PC-3 (cell line): ENCODE data around the gene GALK2. TPM values are rescaled to one million over a fixed set of nuclear protein-coding genes. Genes with fewer than 3 reads are reported as not detected.
"Not testable (repeated sequence)": the region's sequence is repeated elsewhere in the genome, so short reads cannot be mapped to it uniquely, and the experiment has no call there.

Experiments used
- ATAC-seq: fragments of 200-7000 bp; cut with Tn5 transposase; 2 replicates; pipeline ENCODE4 v1.9.1; 2020; ENCODE audit warnings: mild to moderate bottlenecking, moderate library complexity
- BruUV-seq: library from RNA; stranded (reverse); fragments of 400-500 nt; replicated peaks from 2 replicates; lab custom pipeline; 2021; lab: Mats Ljungman, UMichigan
- CTCF ChIA-PET: fragments of 300-600 bp; sonication (Branson Sonifier 250); formaldehyde crosslinking; loops from one replicate; lab custom pipeline; 2022; ENCODE audit warnings: antibody characterized with exemption; lab: Charles Lee
- POLR2A ChIA-PET: fragments of 300-600 bp; sonication (Branson Sonifier 250); formaldehyde crosslinking; loops from one replicate; lab custom pipeline; 2022; ENCODE audit warnings: antibody characterized with exemption; ENCODE audit not compliant: unreplicated experiment; lab: Charles Lee
- DNase-seq: peaks from one replicate; pipeline ENCODE4 v3.0.0-alpha.2; 2015
- H2AFZ ChIP-seq: fragments of 300-600 bp; sonication (generic); 2 replicates; pipeline ENCODE4 v1.6.0; 2016; ENCODE audit warnings: antibody characterized with exemption, low read length
- H3F3A ChIP-seq: fragments of 300-600 bp; sonication (generic); one replicate; pipeline ENCODE4 v1.6.0; 2017; ENCODE audit warnings: antibody characterized with exemption, low read length, control low read depth, mild to moderate bottlenecking; ENCODE audit not compliant: unreplicated experiment
- H3K27ac ChIP-seq: fragments of 300-600 bp; sonication (generic); 2 replicates; pipeline ENCODE4 v1.5.1; 2016; ENCODE audit warnings: mild to moderate bottlenecking, low read length
- H3K27me3 ChIP-seq: fragments of 300-600 bp; sonication (generic); 2 replicates; pipeline ENCODE4 v1.6.1; 2016; ENCODE audit warnings: low read length, mixed read lengths
- H3K36me3 ChIP-seq: fragments of 300-600 bp; sonication (generic); 2 replicates; pipeline ENCODE4 v1.6.1; 2016; ENCODE audit warnings: low read depth, mixed run types, low read length, mixed read lengths
- H3K4me1 ChIP-seq: fragments of 300-600 bp; sonication (generic); 2 replicates; pipeline ENCODE4 v1.5.1; 2016; ENCODE audit warnings: low read length; ENCODE audit not compliant: insufficient read depth
- H3K4me2 ChIP-seq: fragments of 300-600 bp; sonication (generic); 2 replicates; pipeline ENCODE4 v1.6.0; 2016; ENCODE audit warnings: low read length
- H3K4me3 ChIP-seq: fragments of 300-600 bp; sonication (generic); 2 replicates; pipeline ENCODE4 v1.5.1; 2016; ENCODE audit warnings: mild to moderate bottlenecking, low read length, mixed read lengths
- H3K79me2 ChIP-seq: fragments of 300-600 bp; sonication (generic); 2 replicates; pipeline ENCODE4 v1.6.1; 2017; ENCODE audit warnings: low read length, mixed read lengths
- H3K9ac ChIP-seq: fragments of 300-600 bp; sonication (generic); 2 replicates; pipeline ENCODE4 v1.6.0; 2016; ENCODE audit warnings: mild to moderate bottlenecking, low read length
- H3K9me2 ChIP-seq: fragments of 300-600 bp; sonication (generic); replicated peaks from 2 replicates; pipeline ENCODE4 v1.6.1; 2016; ENCODE audit warnings: mixed run types, low read length, mixed read lengths
- H3K9me3 ChIP-seq: fragments of 300-600 bp; sonication (generic); 2 replicates; pipeline ENCODE4 v1.6.1; 2016; ENCODE audit warnings: low read length, mixed read lengths
- H4K20me1 ChIP-seq: fragments of 300-600 bp; sonication (generic); 2 replicates; pipeline ENCODE4 v1.6.1; 2016; ENCODE audit warnings: low read length, mixed read lengths
- CTCF ChIP-seq: fragments of 300-600 bp; sonication (generic); conservative IDR thresholded peaks from 2 replicates; pipeline ENCODE4 v1.5.1; 2017; ENCODE audit warnings: antibody characterized with exemption, low read depth, mild to moderate bottlenecking, low read length
- EZH2 ChIP-seq: fragments of 300-600 bp; sonication (generic); IDR thresholded peaks from one replicate; pipeline ENCODE4 v1.6.1; 2017; ENCODE audit warnings: antibody characterized with exemption, mild to moderate bottlenecking, low read length; ENCODE audit not compliant: unreplicated experiment
- EZH2phosphoT487 ChIP-seq: fragments of 300-600 bp; sonication (generic); IDR thresholded peaks from 2 replicates; pipeline ENCODE4 v1.6.1; 2018; ENCODE audit warnings: mild to moderate bottlenecking, antibody characterized with exemption, low read length, borderline replicate concordance
- intact Hi-C: fragments of 100-400 bp; cut with micrococcal nuclease; formaldehyde crosslinking; loops from 2 replicates; pipeline ENCODE4 v1.9.0; 2023
- total RNA-seq: library from RNA; depleted of rRNA; stranded (reverse); fragments of >200 nt; gene quantifications from 2 replicates; pipeline ENCODE4 v1.2.3, GENCODE V29; 2014

GALK2 gene
- total RNA-seq, 1 experiment from 2014 or later = 27.2 TPM

GRCh38 chr15:49255966-49256759 is 86.1 kb downstream of the GALK2 start:
- no TSS peak for BruUV-seq
- Histone ChIP-seq H3K9ac (no peak overlapping the region), H3F3A (no peaks in the 10 kb centered on the region), H3K4me2 (no peak overlapping the region), H3K79me2 (no peaks in the 10 kb centered on the region), H3K4me3 (no peak overlapping the region), H3K4me1 (no peaks in the 10 kb centered on the region), H3K27me3 (no peaks in the 10 kb centered on the region), H3K9me2 (no peaks in the 10 kb centered on the region), H2AFZ (no peak overlapping the region), H3K27ac (no peak overlapping the region), H4K20me1 (no peaks in the 10 kb centered on the region), H3K9me3 (no peaks in the 10 kb centered on the region), H3K36me3 (no peaks in the 10 kb centered on the region)
- no peak for ATAC-seq
- DNase-seq = no peak
- TF ChIP-seq EZH2 (no peak), EZH2phosphoT487 (no peak), CTCF (no peak)
- intact Hi-C loops = no loop called here
- POLR2A ChIA-PET = no interaction called here
- CTCF ChIA-PET = no interaction called here

GRCh38 chr15:49265117-49265516 is 95.1 kb downstream of the GALK2 start:
- POLR2A ChIA-PET, H3K36me3 ChIP-seq, DNase-seq, CTCF ChIA-PET, H2AFZ ChIP-seq, H3K9ac ChIP-seq, H3F3A ChIP-seq, H3K4me3 ChIP-seq, H3K27ac ChIP-seq, H3K4me2 ChIP-seq, H3K4me1 ChIP-seq, intact Hi-C loops, H3K9me2 ChIP-seq, ATAC-seq, H3K79me2 ChIP-seq, H3K27me3 ChIP-seq, H4K20me1 ChIP-seq, BruUV-seq, H3K9me3 ChIP-seq: not testable (repeated sequence)

GRCh38 chr15:49265911-49266310 is 95.9 kb downstream of the GALK2 start:
- DNase-seq = no peak
- no peaks in the 10 kb centered on the region; the same call in 1 of the 2 replicates for H3K36me3 ChIP-seq
- POLR2A ChIA-PET = no interaction called here
- no peaks in the 10 kb centered on the region for H4K20me1 ChIP-seq
- H3K9me2 ChIP-seq = no peaks in the 10 kb centered on the region
- BruUV-seq = no TSS peak
- CTCF ChIA-PET = no interaction called here
- H3K9me3 ChIP-seq = no peaks in the 10 kb centered on the region
- no peak overlapping the region for H2AFZ ChIP-seq
- H3K27me3 ChIP-seq = no peaks in the 10 kb centered on the region
- no peak overlapping the region for H3K4me3 ChIP-seq
- no peak overlapping the region for H3K27ac ChIP-seq
- intact Hi-C loops = no loop called here
- ATAC-seq = no peak
- no peaks in the 10 kb centered on the region for H3K4me1 ChIP-seq
- H3K4me2 ChIP-seq = no peak overlapping the region
- TF ChIP-seq EZH2phosphoT487 = no peak
- no peak for TF ChIP-seq CTCF
- TF ChIP-seq EZH2 = no peak
- no peak overlapping the region for H3K9ac ChIP-seq
- no peaks in the 10 kb centered on the region for H3F3A ChIP-seq
- H3K79me2 ChIP-seq = no peaks in the 10 kb centered on the region
